ENCODE measurements around the gene COBL. TPM values are rescaled to one million over a fixed set of nuclear protein-coding genes. Genes with fewer than 3 reads are reported as not detected.

The COBL gene
- total RNA-seq, 2 donors from 2014 or later, result 27.5 to 28.3 TPM

GRCh38 chr7:51158742-51159445, 157.7 kb downstream of the COBL start:
- no peak overlapping the region for H3K4me3 Mint-ChIP-seq
- WGBS, 2 experiments (ENCODE audit: insufficient coverage in 1 of 2, insufficient read length in 1 of 2), result 93 to 95% methylated on average over 11 to 36 of the region's 36 CpGs
- H3K27ac ChIP-seq (ENCODE audit: low read depth, low read length), result no peak overlapping the region
- H3K36me3 ChIP-seq (ENCODE audit: control insufficient read depth, insufficient read depth, low read length), result no peaks in the 10 kb centered on the region
- no peaks in the 10 kb centered on the region for H3K27me3 Mint-ChIP-seq (ENCODE audit: insufficient read depth)
- no peaks in the 10 kb centered on the region for H3K27me3 ChIP-seq (ENCODE audit: control insufficient read depth, insufficient read depth, low read length, poor library complexity, severe bottlenecking)
- DNase-seq, result peak; percentile 57
- no peaks in the 10 kb centered on the region for H3K4me1 ChIP-seq (ENCODE audit: control insufficient read depth, insufficient read depth, low read length)
- TF ChIP-seq CTCF (conservative IDR thresholded peaks at IDR 0.05), result no peak
- H3K9me3 ChIP-seq (ENCODE audit: control insufficient read depth, low read length), result no peaks in the 10 kb centered on the region
- H3K27ac Mint-ChIP-seq, result no peak overlapping the region
- H3K9ac ChIP-seq (ENCODE audit: extremely low read depth, low read length, poor library complexity, severe bottlenecking), result no peak overlapping the region
- no peak overlapping the region for H3K4me3 ChIP-seq (ENCODE audit: low read length)
- H3K9me3 Mint-ChIP-seq, result no peaks in the 10 kb centered on the region
- H3K4me1 Mint-ChIP-seq, result peaks cover 10% of the 10 kb centered on the region
- no peaks in the 10 kb centered on the region for H3K36me3 Mint-ChIP-seq (ENCODE audit: low read depth)

GRCh38 chr7:51158211-51158610, 158.4 kb downstream of the COBL start:
- Mint-ChIP-seq H3K27me3 (ENCODE audit: insufficient read depth) (no peaks in the 10 kb centered on the region), H3K4me3 (no peak overlapping the region), H3K36me3 (ENCODE audit: low read depth) (no peaks in the 10 kb centered on the region), H3K9me3 (no peaks in the 10 kb centered on the region), H3K4me1 (peaks cover 10% of the 10 kb centered on the region), H3K27ac (no peak overlapping the region)
- no peaks in the 10 kb centered on the region for H3K4me1 ChIP-seq (ENCODE audit: control insufficient read depth, insufficient read depth, low read length)
- TF ChIP-seq CTCF (conservative IDR thresholded peaks at IDR 0.05), result no peak
- 92 to 96% methylated on average over 8 of the region's 8 CpGs for WGBS, 2 experiments (ENCODE audit: insufficient coverage in 1 of 2, insufficient read length in 1 of 2)
- H3K36me3 ChIP-seq (ENCODE audit: control insufficient read depth, insufficient read depth, low read length), result no peaks in the 10 kb centered on the region
- DNase-seq, result no peak
- H3K4me3 ChIP-seq (ENCODE audit: low read length), result no peak overlapping the region
- H3K9me3 ChIP-seq (ENCODE audit: control insufficient read depth, low read length), result no peaks in the 10 kb centered on the region
- H3K9ac ChIP-seq (ENCODE audit: extremely low read depth, low read length, poor library complexity, severe bottlenecking), result no peak overlapping the region
- H3K27me3 ChIP-seq (ENCODE audit: control insufficient read depth, insufficient read depth, low read length, poor library complexity, severe bottlenecking), result no peaks in the 10 kb centered on the region
- no peak overlapping the region for H3K27ac ChIP-seq (ENCODE audit: low read depth, low read length)

GRCh38 chr7:51154201-51154600, 162.4 kb downstream of the COBL start:
- Mint-ChIP-seq H3K27ac (no peak overlapping the region), H3K27me3 (ENCODE audit: insufficient read depth) (no peaks in the 10 kb centered on the region), H3K36me3 (ENCODE audit: low read depth) (peaks cover 2% of the 10 kb centered on the region), H3K4me3 (no peak overlapping the region), H3K9me3 (peaks cover 1% of the 10 kb centered on the region), H3K4me1 (no peaks in the 10 kb centered on the region)
- WGBS, 2 experiments (ENCODE audit: insufficient coverage in 1 of 2, insufficient read length in 1 of 2), result 97 to 100% methylated on average over 2 to 4 of the region's 4 CpGs
- Histone ChIP-seq H3K4me1 (ENCODE audit: control insufficient read depth, insufficient read depth, low read length) (no peaks in the 10 kb centered on the region), H3K9ac (ENCODE audit: extremely low read depth, low read length, poor library complexity, severe bottlenecking) (no peak overlapping the region), H3K27me3 (ENCODE audit: control insufficient read depth, insufficient read depth, low read length, poor library complexity, severe bottlenecking) (no peaks in the 10 kb centered on the region), H3K27ac (ENCODE audit: low read depth, low read length) (no peak overlapping the region), H3K36me3 (ENCODE audit: control insufficient read depth, insufficient read depth, low read length) (no peaks in the 10 kb centered on the region), H3K4me3 (ENCODE audit: low read length) (no peak overlapping the region), H3K9me3 (ENCODE audit: control insufficient read depth, low read length) (peaks cover 2% of the 10 kb centered on the region)
- no peak for DNase-seq
- no peak for TF ChIP-seq CTCF (conservative IDR thresholded peaks at IDR 0.05)
